HG03196 (cell line): Measurements from ENCODE around the gene CBX6.

Experiments used
- ATAC-seq: cut with Tn5 transposase; IDR thresholded peaks from one replicate; pipeline ENCODE4 v1.9.1; 2021; ENCODE audit not compliant: unreplicated experiment

The CBX6 gene

GRCh38 chr22:38873469-38874411, 1.7 kb upstream of the CBX6 start:
- no peak for ATAC-seq

GRCh38 chr22:38872831-38873248, 824 bp upstream of the CBX6 start:
- no peak for ATAC-seq

- no peak for ATAC-seq
These were observed 450 bp downstream of the CBX6 start for GRCh38 chr22:38871360-38872171.

GRCh38 chr22:38870791-38871359, 1.1 kb downstream of the CBX6 start:
- no peak for ATAC-seq

GRCh38 chr22:38870312-38870741, 1.7 kb downstream of the CBX6 start:
- no peak for ATAC-seq

- ATAC-seq = no peak
These were observed 2.4 kb downstream of the CBX6 start for GRCh38 chr22:38869663-38870062.

- ATAC-seq = no peak
These were observed 3.1 kb downstream of the CBX6 start for GRCh38 chr22:38868886-38869381.

GRCh38 chr22:38868286-38868721, 3.7 kb downstream of the CBX6 start:
- no peak for ATAC-seq

- no peak for ATAC-seq
These were observed 4.3 kb downstream of the CBX6 start for GRCh38 chr22:38867471-38868285.

- ATAC-seq = no peak
These were observed 4.9 kb downstream of the CBX6 start for GRCh38 chr22:38867124-38867455.

- no peak for ATAC-seq
These were observed 5.5 kb downstream of the CBX6 start for GRCh38 chr22:38866399-38867123.

- ATAC-seq = no peak
These were observed 6.0 kb downstream of the CBX6 start for GRCh38 chr22:38866024-38866398.

- no peak for ATAC-seq
These were observed 6.6 kb downstream of the CBX6 start for GRCh38 chr22:38865201-38866023.

GRCh38 chr22:38864361-38865191, 7.4 kb downstream of the CBX6 start:
- no peak for ATAC-seq

- ATAC-seq = no peak
These were observed 8.4 kb downstream of the CBX6 start for GRCh38 chr22:38863531-38864131.

- no peak for ATAC-seq
These were observed 9.4 kb downstream of the CBX6 start for GRCh38 chr22:38862375-38863329.

- ATAC-seq = no peak
These were observed 10.1 kb downstream of the CBX6 start for GRCh38 chr22:38861927-38862326.
